GM10847 (cell line): ENCODE measurements around the gene UBR1.

Experiments
- POLR2A ChIP-seq: IDR thresholded peaks from 2 replicates; pipeline ENCODE4 v1.6.1; 2011; ENCODE audit not compliant: insufficient read length; ENCODE audit errors: extremely low read depth

The UBR1 gene

GRCh38 chr15:43125100-43125661 is 19.3 kb upstream of the UBR1 start:
- no peak for TF ChIP-seq POLR2A

DNA sequence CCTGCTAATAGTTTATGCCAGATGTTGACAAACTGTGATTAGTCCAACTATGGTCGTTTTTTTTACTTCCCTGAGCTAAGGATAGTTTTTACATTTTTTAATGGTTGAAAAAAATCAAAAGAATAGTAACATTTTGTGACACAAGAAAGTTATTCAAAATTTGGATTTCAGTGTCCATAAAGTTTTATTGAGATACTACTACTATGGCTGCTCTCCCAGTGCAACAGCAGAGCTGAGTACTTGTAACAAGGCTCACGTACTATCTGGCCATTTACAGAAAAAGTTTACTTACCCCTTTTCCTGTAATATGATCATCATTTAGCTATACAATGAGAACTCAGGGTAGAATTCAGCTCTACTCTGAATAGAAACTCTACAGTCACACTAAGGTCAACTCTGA is 16.0 kb upstream of the UBR1 start:
- TF ChIP-seq POLR2A, result no peak

DNA sequence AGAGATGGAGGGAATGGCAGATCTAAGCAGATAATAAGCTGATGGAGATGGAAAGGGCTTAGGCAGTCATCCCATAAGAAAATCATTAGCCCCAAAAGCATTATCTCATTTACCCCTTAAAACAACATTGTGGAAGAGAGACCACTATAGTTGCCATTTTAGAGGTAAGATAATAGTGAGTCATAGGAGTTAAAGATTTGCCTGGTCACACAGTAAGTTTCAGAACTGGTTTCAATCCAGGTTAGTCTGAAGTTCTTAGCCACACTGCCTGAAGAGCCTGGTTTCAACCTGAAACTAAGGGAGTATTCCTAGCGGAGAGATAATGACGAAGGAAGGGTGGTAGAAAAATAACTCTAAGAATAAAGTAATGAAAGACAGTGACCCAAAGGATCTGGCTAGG is 13.0 kb upstream of the UBR1 start:
- no peak for TF ChIP-seq POLR2A

GRCh38 chr15:43118286-43118685 is 12.4 kb upstream of the UBR1 start:
- no peak for TF ChIP-seq POLR2A

GRCh38 chr15:43111354-43111753 is 5.5 kb upstream of the UBR1 start:
- no peak for TF ChIP-seq POLR2A

- no peak for TF ChIP-seq POLR2A
Observed at GRCh38 chr15:43107751-43108150, 1.9 kb upstream of the UBR1 start.

GRCh38 chr15:43106486-43106829 is 620 bp upstream of the UBR1 start:
- no peak for TF ChIP-seq POLR2A

DNA sequence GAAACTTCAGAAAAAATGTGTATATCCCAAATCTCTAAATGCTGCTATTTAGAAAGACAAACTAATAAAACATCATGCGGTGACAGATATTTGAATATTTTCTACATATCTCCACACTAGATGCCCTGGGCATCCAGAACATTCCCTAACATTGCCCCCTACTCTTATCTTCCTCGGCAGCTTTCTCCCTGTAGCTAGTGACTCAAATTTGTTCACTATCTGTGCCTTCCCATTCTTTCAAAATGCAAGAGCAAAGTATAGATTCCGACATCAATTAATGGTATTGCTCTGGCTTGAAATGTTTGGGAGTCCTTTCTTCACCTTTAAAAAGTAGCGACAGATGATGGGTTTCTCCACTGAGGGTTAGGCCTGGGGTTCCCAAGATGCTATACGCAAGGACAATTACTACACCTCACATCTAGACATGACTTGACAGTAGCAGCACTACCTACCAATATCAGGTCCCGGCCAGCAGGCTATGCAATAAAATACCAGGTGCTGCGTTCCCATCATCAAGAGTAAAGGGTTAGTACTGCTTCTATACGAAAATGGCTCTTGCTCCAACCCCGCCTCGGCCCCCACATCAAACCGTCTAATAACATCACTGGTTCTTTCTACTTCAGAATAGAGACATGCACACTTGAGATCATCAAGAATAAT is 631 bp downstream of the UBR1 start:
- no peak for TF ChIP-seq POLR2A

DNA sequence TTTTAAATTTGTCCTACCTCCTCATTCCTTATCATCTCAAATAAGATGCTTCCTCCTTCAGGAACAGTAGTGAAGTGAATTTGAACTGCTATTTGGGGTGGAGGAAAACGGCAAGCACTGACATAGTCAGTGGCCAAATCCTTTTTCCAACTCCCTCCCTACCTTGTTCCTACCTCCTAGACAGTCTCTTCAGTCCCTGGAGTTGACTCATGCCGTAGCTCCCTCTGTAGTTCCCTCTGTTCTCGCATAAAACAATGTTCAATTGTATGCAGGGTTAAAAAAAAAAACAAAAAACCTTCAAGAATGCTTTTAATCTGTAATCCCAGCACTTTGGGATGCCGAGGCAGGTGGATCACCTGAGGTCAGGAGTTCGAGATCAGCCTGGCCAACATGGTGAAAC is 1.4 kb downstream of the UBR1 start:
- no peak for TF ChIP-seq POLR2A

DNA sequence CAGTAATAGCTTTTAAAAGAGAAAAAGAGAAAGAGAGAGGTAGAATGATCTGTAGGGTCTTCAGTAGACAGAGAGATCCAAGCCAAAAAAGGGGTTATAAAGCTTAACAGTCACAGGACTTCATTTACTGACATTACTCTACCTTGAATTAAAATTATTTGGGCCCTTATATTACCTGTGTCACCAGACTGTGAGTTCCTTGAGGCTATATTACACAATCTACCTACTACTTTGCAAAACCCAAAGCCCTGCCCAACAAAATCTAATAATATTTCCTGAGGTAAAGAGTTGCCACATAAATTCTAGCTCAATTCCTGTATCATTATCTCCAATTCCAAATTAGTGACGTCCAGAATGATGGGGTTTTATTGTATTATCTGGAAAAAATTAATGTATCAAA is 1.9 kb downstream of the UBR1 start:
- TF ChIP-seq POLR2A, result no peak

GRCh38 chr15:43102187-43102586 is 3.7 kb downstream of the UBR1 start:
- no peak for TF ChIP-seq POLR2A

- TF ChIP-seq POLR2A, result no peak
Observed at GRCh38 chr15:43100971-43101370, 4.9 kb downstream of the UBR1 start.

GRCh38 chr15:43099105-43099845 is 6.6 kb downstream of the UBR1 start:
- no peak for TF ChIP-seq POLR2A

DNA sequence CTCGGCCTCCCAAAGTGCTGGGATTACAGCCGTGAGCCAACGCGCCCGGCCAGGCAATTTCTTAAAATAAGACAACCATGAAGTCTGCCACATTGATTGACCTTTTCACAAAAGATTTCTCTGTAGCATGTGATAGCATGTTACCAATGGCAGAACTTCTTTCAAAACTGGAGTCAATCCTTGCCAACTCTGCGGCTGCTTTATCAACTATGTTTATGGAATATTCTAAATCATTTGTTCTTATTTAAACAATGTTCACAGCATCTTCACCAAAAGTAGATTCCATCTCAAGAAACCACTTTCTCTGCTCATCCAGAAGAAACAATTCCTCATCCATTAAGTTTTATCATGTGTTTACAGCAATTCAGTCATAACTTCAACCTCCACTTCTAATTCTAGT is 9.4 kb downstream of the UBR1 start:
- TF ChIP-seq POLR2A, result no peak

DNA sequence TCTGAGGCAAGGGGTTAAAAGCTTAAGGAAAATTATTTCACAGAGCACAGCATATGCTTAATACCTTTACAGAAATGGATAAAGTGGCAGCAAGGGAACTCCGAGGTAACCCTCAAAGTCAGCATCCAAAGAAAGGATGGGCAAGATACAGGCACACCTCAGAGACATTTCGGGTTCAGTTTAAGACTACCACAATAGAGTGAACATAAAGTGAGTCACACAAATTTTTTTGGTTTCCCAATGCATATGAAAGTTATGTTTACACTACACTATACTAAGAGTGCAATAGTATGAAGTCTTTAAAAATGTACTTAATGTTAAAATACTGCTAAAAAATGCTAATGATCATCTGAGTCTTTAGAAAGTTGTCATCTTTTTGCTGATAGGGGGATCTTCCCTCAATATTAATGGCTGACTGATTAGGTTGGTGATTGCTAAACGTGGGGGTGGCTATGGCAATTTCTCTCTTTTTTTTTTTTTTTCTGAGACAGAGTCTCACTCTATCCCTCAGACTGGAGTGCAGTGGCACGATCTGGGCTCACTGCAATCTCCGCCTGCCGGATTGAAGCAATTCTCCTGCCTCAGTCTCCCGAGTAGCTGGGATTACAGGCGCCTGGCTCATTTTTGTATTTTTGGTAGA is 10.0 kb downstream of the UBR1 start:
- no peak for TF ChIP-seq POLR2A

- no peak for TF ChIP-seq POLR2A
Observed at GRCh38 chr15:43095243-43095642, 10.6 kb downstream of the UBR1 start.
